HL-60 (cell line): ENCODE measurements around the gene DNAJA4.

Experiments
- DNase-seq, 2 experiments: peaks; one replicate each; pipeline ENCODE4 v3.0.0-alpha.2; 2010 to 2020; ENCODE audit warnings: low read depth in 1 of 2, low spot score in 1 of 2
- H3K27ac ChIP-seq: fragments of 250-450 bp; sonication (Bioruptor Pico); replicated peaks from 2 replicates; pipeline ENCODE4 v1.5.1; 2020; ENCODE audit warnings: mild to moderate bottlenecking, moderate library complexity
- H3K27me3 ChIP-seq: fragments of 250-450 bp; sonication (Bioruptor Pico); 2 replicates; pipeline ENCODE4 v1.5.1; 2021; ENCODE audit warnings: mild to moderate bottlenecking, moderate library complexity; ENCODE audit not compliant: insufficient read depth, poor library complexity, severe bottlenecking
- H3K4me3 ChIP-seq: replicated peaks from 2 replicates; pipeline ENCODE4 v1.5.1; 2011; ENCODE audit warnings: mild to moderate bottlenecking, control low read depth, low read length; ENCODE audit not compliant: insufficient read depth
- GABPA ChIP-seq: IDR thresholded peaks from 2 replicates; pipeline ENCODE4 v1.6.1; 2012; ENCODE audit warnings: low read depth
- POLR2AphosphoS5 ChIP-seq: IDR thresholded peaks from 2 replicates; pipeline ENCODE4 v1.6.1; 2012; ENCODE audit warnings: low read depth
- SPI1 ChIP-seq: IDR thresholded peaks from 2 replicates; pipeline ENCODE4 v1.6.1; 2012; ENCODE audit warnings: low read depth, mild to moderate bottlenecking, borderline replicate concordance
- TF ChIP-seq, protein P1 (sequence below): IDR thresholded peaks from one replicate; pipeline ENCODE4 v1.5.1; 2011; ENCODE audit warnings: low read length, control low read depth, inconsistent platforms; ENCODE audit not compliant: insufficient read depth
- TF ChIP-seq, protein P2 (sequence below): IDR thresholded peaks from 2 replicates; pipeline ENCODE4 v1.6.1; 2012; ENCODE audit warnings: low read depth; ENCODE audit not compliant: insufficient replicate concordance

Gene DNAJA4

DNA sequence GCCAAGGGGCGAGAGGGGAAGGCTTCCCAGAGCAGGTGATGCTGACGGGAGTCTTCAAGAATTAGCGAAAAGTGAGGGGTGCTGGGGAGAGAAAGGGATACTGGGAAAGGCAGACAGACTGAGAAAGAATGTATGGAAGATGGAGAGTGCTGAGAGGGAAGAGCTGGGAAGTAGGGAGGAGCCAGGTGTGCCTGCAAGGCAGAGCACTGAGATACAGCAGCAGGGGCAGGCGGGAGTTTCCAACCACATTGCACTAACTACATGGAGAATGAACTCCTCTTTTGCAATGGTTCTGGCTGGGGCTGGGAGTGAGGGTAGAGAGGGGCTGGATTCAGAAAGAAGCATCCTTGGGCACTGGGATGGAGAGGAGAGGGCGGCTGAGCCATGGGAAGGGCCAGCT, 59.8 kb downstream of the DNAJA4 start:
- no peak for TF ChIP-seq POLR2AphosphoS5
- TF ChIP-seq SPI1 = no peak
- no peak for TF ChIP-seq GABPA
- TF ChIP-seq, protein P1, sequence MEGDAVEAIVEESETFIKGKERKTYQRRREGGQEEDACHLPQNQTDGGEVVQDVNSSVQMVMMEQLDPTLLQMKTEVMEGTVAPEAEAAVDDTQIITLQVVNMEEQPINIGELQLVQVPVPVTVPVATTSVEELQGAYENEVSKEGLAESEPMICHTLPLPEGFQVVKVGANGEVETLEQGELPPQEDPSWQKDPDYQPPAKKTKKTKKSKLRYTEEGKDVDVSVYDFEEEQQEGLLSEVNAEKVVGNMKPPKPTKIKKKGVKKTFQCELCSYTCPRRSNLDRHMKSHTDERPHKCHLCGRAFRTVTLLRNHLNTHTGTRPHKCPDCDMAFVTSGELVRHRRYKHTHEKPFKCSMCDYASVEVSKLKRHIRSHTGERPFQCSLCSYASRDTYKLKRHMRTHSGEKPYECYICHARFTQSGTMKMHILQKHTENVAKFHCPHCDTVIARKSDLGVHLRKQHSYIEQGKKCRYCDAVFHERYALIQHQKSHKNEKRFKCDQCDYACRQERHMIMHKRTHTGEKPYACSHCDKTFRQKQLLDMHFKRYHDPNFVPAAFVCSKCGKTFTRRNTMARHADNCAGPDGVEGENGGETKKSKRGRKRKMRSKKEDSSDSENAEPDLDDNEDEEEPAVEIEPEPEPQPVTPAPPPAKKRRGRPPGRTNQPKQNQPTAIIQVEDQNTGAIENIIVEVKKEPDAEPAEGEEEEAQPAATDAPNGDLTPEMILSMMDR = no peak
- TF ChIP-seq, protein P2, sequence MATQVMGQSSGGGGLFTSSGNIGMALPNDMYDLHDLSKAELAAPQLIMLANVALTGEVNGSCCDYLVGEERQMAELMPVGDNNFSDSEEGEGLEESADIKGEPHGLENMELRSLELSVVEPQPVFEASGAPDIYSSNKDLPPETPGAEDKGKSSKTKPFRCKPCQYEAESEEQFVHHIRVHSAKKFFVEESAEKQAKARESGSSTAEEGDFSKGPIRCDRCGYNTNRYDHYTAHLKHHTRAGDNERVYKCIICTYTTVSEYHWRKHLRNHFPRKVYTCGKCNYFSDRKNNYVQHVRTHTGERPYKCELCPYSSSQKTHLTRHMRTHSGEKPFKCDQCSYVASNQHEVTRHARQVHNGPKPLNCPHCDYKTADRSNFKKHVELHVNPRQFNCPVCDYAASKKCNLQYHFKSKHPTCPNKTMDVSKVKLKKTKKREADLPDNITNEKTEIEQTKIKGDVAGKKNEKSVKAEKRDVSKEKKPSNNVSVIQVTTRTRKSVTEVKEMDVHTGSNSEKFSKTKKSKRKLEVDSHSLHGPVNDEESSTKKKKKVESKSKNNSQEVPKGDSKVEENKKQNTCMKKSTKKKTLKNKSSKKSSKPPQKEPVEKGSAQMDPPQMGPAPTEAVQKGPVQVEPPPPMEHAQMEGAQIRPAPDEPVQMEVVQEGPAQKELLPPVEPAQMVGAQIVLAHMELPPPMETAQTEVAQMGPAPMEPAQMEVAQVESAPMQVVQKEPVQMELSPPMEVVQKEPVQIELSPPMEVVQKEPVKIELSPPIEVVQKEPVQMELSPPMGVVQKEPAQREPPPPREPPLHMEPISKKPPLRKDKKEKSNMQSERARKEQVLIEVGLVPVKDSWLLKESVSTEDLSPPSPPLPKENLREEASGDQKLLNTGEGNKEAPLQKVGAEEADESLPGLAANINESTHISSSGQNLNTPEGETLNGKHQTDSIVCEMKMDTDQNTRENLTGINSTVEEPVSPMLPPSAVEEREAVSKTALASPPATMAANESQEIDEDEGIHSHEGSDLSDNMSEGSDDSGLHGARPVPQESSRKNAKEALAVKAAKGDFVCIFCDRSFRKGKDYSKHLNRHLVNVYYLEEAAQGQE = no peak
- Histone ChIP-seq H3K27me3 (no peaks in the 10 kb centered on the region), H3K4me3 (no peak overlapping the region), H3K27ac (no peak overlapping the region)
- DNase-seq = no peak

DNA sequence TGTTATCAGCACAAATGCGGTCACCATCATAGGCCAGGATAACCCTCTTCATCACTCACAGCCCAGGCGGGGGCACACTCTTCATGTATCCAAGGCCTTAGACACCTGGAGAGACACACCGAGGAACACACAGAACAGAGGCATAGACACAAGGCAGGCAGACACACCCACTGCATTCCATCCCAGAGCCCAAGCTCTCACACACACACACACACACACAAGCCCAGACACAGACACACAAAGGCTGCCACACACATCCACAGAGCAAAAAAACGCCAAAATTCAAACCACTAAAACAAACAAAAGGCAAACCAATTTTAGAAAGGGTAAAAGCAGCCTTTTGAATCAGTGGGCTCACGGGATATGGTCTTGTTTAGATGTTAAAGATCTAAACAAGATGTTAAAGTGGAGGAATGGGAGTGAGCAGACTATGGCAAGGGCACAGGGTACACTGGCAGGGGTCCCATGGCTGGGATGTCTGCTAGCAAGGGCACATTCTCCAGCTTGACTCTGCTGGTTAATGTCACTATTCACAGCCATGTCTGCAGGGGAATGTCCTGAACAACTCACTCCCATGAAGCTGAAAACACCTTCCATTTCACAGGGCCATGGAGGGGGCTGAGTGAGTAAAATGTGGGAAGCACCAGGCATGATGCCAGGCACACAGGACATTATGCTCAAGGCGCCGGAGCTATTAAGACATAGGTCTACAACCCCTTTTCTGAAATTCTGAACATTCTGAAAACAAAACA, 60.9 kb downstream of the DNAJA4 start:
- TF ChIP-seq, protein P1 = no peak
- TF ChIP-seq POLR2AphosphoS5 (no peak), GABPA (no peak), SPI1 (no peak)
- TF ChIP-seq, protein P2 = no peak

DNA sequence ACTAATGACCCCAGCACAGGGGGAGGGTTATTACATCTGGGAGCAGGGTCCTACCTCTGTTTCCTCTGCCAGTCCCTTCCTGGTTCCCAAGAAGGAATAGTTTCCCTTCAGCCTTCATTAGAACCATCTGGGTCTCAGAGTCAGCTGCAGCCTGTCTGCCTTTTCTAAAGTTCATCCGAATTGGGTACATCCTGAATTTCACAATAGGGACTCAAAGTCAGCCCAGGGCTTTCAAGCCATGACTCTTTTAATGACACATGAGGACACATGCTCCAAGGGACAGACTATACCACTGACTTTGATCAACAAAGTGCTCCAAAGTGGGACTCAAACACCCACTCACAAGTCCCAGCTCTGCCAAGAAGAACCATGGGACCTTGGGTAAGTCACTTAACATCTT, 63.1 kb downstream of the DNAJA4 start:
- H3K27ac ChIP-seq = no peak overlapping the region
- TF ChIP-seq POLR2AphosphoS5 (no peak), SPI1 (no peak), GABPA (no peak)
- TF ChIP-seq, protein P1 = no peak
- TF ChIP-seq, protein P2 = no peak
- H3K4me3 ChIP-seq = no peak overlapping the region
- DNase-seq = no peak
- no peaks in the 10 kb centered on the region for H3K27me3 ChIP-seq

More for the DNA sequence above, 60.9 kb downstream of the DNAJA4 start:
- Histone ChIP-seq H3K27ac (no peak overlapping the region), H3K4me3 (no peak overlapping the region), H3K27me3 (no peaks in the 10 kb centered on the region)
- DNase-seq = no peak
